Fibroblast of skin of scalp (primary cell): ENCODE measurements around the gene GPAT2. TPM values are rescaled to one million over a fixed set of nuclear protein-coding genes. Genes with fewer than 3 reads are reported as not detected.
"Not testable (repeated sequence)": the region's sequence is repeated elsewhere in the genome, so short reads cannot be mapped to it uniquely, and the experiment has no call there.

Experiments
- DNase-seq: peaks from one replicate; pipeline ENCODE4 v3.0.0-alpha.2; 2013
- polyA plus RNA-seq, 2 experiments: library from polyadenylated mRNA; unstranded; fragments of 120-200 nt; gene quantifications; one replicate each; pipeline ENCODE4 v1.2.1, GENCODE V29; 2013; ENCODE audit not compliant: insufficient read length in 2 of 2

The GPAT2 gene
- 2.0 TPM for polyA plus RNA-seq (2013, experiment 1 of 2; ENCODE audit: insufficient read length)
- 1.5 TPM for polyA plus RNA-seq (2013, experiment 2 of 2; ENCODE audit: insufficient read length)

GRCh38 chr2:96034792-96035191, at the start of gene GPAT2:
Gene GPAT2 (minus strand): TSS chr2:96034916. CDS start chr2:96032359, 2,557 bp downstream.
- DNase-seq: not testable (repeated sequence)

- no peak for DNase-seq
Measured at GRCh38 chr2:96083989-96084857, 49.5 kb upstream of the GPAT2 start.

GRCh38 chr2:96083064-96083939, 48.6 kb upstream of the GPAT2 start:
- DNase-seq: no peak

GRCh38 chr2:96082211-96083063, 47.7 kb upstream of the GPAT2 start:
- no peak for DNase-seq

GRCh38 chr2:96081042-96081441, 46.3 kb upstream of the GPAT2 start:
- DNase-seq: no peak

- no peak for DNase-seq
Measured at GRCh38 chr2:96075199-96075771, 40.6 kb upstream of the GPAT2 start.

- DNase-seq: no peak
Measured at GRCh38 chr2:96074156-96074555, 39.4 kb upstream of the GPAT2 start.

GRCh38 chr2:96073170-96073775, 38.6 kb upstream of the GPAT2 start:
- no peak for DNase-seq

GRCh38 chr2:96072746-96073145, 38.0 kb upstream of the GPAT2 start:
- no peak for DNase-seq

GRCh38 chr2:96071977-96072491, 37.3 kb upstream of the GPAT2 start:
- not testable (repeated sequence) for DNase-seq

GRCh38 chr2:96071087-96071976, 36.6 kb upstream of the GPAT2 start:
- not testable (repeated sequence) for DNase-seq

- DNase-seq: not testable (repeated sequence)
Measured at GRCh38 chr2:96070351-96070750, 35.6 kb upstream of the GPAT2 start.

- DNase-seq: not testable (repeated sequence)
Measured at GRCh38 chr2:96069878-96070277, 35.2 kb upstream of the GPAT2 start.

GRCh38 chr2:96067902-96068581, 33.3 kb upstream of the GPAT2 start:
- DNase-seq: not testable (repeated sequence)

- not testable (repeated sequence) for DNase-seq
Measured at GRCh38 chr2:96067098-96067660, 32.5 kb upstream of the GPAT2 start.

- not testable (repeated sequence) for DNase-seq
Measured at GRCh38 chr2:96066511-96066910, 31.8 kb upstream of the GPAT2 start.

- DNase-seq: not testable (repeated sequence)
Measured at GRCh38 chr2:96065954-96066353, 31.2 kb upstream of the GPAT2 start.

GRCh38 chr2:96065381-96065930, 30.7 kb upstream of the GPAT2 start:
- DNase-seq: no peak

- not testable (repeated sequence) for DNase-seq
Measured at GRCh38 chr2:96064760-96065159, 30.0 kb upstream of the GPAT2 start.
